Parathyroid adenoma (tissue), 2 donors: ENCODE data around the gene EP400.

Experiments
- H2AFZ ChIP-seq: fragments of 300-600 bp; sonication (generic); one replicate; pipeline ENCODE4 v1.7.0; 2017; ENCODE audit warnings: antibody characterized with exemption, mild to moderate bottlenecking
- H3K27ac ChIP-seq: fragments of 300-600 bp; sonication (generic); one replicate; pipeline ENCODE4 v1.7.0; 2017
- H3K27me3 ChIP-seq: fragments of 300-600 bp; sonication (generic); one replicate; pipeline ENCODE4 v1.7.0; 2017; ENCODE audit warnings: low read length; ENCODE audit not compliant: control insufficient read depth, insufficient read depth
- H3K36me3 ChIP-seq: fragments of 300-600 bp; sonication (generic); one replicate; pipeline ENCODE4 v1.7.0; 2017; ENCODE audit warnings: low read length; ENCODE audit not compliant: control insufficient read depth, insufficient read depth
- H3K4me1 ChIP-seq: fragments of 300-600 bp; sonication (generic); one replicate; pipeline ENCODE4 v1.7.0; 2017; ENCODE audit warnings: control low read depth
- H3K4me2 ChIP-seq: fragments of 300-600 bp; sonication (generic); one replicate; pipeline ENCODE4 v1.7.0; 2017; ENCODE audit warnings: low read length
- H3K4me3 ChIP-seq: fragments of 300-600 bp; sonication (generic); one replicate; pipeline ENCODE4 v1.7.0; 2017; ENCODE audit warnings: low read depth, low read length
- H3K79me2 ChIP-seq: fragments of 300-600 bp; sonication (generic); one replicate; pipeline ENCODE4 v1.7.0; 2017; ENCODE audit warnings: control low read depth
- H3K9ac ChIP-seq: fragments of 300-600 bp; sonication (generic); one replicate; pipeline ENCODE4 v1.7.0; 2017; ENCODE audit warnings: mild to moderate bottlenecking
- H3K9me3 ChIP-seq: fragments of 300-600 bp; sonication (generic); one replicate; pipeline ENCODE4 v1.7.0; 2017; ENCODE audit warnings: low read length; ENCODE audit not compliant: control insufficient read depth
- TF ChIP-seq, protein P1 (sequence below): fragments of 300-600 bp; sonication (generic); IDR thresholded peaks from one replicate; pipeline ENCODE4 v1.7.0; 2017; ENCODE audit warnings: antibody characterized with exemption, mild to moderate bottlenecking
- donor health status: primary hyperparathyroidism.

EP400 gene

DNA sequence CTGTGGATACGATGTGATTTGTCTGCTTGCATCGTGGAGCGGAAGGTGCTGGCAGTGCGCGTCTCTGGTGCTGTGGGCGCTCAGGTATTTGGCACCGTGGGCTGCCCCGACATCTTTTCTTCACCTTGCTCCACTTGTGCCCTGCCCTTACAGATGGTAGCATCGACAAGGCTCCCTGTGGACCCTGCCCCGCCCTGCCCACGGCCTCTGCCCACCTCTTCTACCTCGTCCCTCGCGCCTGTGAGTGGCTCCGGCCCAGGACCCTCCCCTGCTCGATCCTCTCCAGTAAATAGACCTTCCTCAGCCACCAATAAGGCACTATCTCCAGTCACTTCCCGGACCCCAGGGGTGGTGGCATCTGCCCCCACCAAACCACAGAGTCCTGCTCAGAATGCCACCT lies 36.6 kb downstream of the EP400 start:
- no peak overlapping the region for H3K4me3 ChIP-seq
- TF ChIP-seq, protein P1, sequence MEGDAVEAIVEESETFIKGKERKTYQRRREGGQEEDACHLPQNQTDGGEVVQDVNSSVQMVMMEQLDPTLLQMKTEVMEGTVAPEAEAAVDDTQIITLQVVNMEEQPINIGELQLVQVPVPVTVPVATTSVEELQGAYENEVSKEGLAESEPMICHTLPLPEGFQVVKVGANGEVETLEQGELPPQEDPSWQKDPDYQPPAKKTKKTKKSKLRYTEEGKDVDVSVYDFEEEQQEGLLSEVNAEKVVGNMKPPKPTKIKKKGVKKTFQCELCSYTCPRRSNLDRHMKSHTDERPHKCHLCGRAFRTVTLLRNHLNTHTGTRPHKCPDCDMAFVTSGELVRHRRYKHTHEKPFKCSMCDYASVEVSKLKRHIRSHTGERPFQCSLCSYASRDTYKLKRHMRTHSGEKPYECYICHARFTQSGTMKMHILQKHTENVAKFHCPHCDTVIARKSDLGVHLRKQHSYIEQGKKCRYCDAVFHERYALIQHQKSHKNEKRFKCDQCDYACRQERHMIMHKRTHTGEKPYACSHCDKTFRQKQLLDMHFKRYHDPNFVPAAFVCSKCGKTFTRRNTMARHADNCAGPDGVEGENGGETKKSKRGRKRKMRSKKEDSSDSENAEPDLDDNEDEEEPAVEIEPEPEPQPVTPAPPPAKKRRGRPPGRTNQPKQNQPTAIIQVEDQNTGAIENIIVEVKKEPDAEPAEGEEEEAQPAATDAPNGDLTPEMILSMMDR, result no peak
- no peaks in the 10 kb centered on the region for H3K4me1 ChIP-seq
- H3K79me2 ChIP-seq, result peaks cover 7% of the 10 kb centered on the region
- no peak overlapping the region for H3K4me2 ChIP-seq
- H3K27me3 ChIP-seq, result no peaks in the 10 kb centered on the region
- no peaks in the 10 kb centered on the region for H3K36me3 ChIP-seq
- no peaks in the 10 kb centered on the region for H3K9me3 ChIP-seq
- H3K9ac ChIP-seq, result no peak overlapping the region
- H3K27ac ChIP-seq, result no peak overlapping the region
- H2AFZ ChIP-seq, result no peak overlapping the region

DNA sequence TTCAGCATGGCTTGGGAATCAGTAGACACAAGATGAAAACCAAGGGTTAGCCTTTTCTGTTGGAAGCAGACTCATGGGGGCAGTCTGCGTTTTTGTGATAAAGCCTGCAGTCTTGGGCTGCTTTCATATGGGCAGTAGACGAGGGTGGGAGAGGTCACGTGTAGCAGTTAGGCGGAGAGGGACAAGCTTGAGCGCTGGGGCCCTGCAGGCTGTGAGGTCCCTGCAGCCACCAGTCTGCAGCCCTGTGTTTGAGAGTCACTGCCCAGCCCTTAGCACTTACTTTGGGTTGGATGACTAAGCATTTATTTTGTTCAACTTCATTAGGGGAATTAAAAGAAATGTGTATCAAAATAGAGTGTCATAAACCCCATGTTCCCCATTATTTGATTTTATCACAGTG lies 37.2 kb downstream of the EP400 start:
- Histone ChIP-seq H2AFZ (no peak overlapping the region), H3K36me3 (no peaks in the 10 kb centered on the region), H3K27ac (no peak overlapping the region), H3K27me3 (no peaks in the 10 kb centered on the region), H3K9me3 (no peaks in the 10 kb centered on the region), H3K79me2 (peaks cover 7% of the 10 kb centered on the region), H3K9ac (no peak overlapping the region), H3K4me3 (no peak overlapping the region), H3K4me1 (no peaks in the 10 kb centered on the region), H3K4me2 (no peak overlapping the region)
- TF ChIP-seq, protein P1, result no peak

DNA sequence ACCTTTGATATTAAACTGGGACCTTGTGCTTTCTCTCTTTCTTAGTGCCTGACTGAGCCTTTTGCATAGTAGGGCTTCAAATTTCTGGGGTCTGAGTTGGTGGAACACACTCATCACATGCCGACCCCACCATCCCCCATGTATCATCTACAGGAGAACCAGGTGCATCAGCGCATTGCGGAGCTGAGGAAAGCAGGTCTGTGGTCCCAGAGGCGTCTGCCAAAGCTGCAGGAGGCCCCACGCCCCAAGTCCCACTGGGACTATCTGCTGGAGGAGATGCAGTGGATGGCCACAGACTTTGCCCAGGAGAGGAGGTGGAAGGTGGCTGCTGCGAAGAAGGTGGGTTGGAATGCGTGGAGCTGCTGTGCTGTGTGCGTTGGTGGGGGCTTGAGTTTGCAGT lies 37.8 kb downstream of the EP400 start:
- no peaks in the 10 kb centered on the region for H3K9me3 ChIP-seq
- H3K4me3 ChIP-seq, result no peak overlapping the region
- no peaks in the 10 kb centered on the region for H3K27me3 ChIP-seq
- peaks cover 7% of the 10 kb centered on the region for H3K79me2 ChIP-seq
- H3K4me1 ChIP-seq, result no peaks in the 10 kb centered on the region
- TF ChIP-seq, protein P1, result no peak
- no peak overlapping the region for H3K9ac ChIP-seq
- H3K27ac ChIP-seq, result no peak overlapping the region
- H3K36me3 ChIP-seq, result no peaks in the 10 kb centered on the region
- H2AFZ ChIP-seq, result no peak overlapping the region
- no peak overlapping the region for H3K4me2 ChIP-seq

DNA sequence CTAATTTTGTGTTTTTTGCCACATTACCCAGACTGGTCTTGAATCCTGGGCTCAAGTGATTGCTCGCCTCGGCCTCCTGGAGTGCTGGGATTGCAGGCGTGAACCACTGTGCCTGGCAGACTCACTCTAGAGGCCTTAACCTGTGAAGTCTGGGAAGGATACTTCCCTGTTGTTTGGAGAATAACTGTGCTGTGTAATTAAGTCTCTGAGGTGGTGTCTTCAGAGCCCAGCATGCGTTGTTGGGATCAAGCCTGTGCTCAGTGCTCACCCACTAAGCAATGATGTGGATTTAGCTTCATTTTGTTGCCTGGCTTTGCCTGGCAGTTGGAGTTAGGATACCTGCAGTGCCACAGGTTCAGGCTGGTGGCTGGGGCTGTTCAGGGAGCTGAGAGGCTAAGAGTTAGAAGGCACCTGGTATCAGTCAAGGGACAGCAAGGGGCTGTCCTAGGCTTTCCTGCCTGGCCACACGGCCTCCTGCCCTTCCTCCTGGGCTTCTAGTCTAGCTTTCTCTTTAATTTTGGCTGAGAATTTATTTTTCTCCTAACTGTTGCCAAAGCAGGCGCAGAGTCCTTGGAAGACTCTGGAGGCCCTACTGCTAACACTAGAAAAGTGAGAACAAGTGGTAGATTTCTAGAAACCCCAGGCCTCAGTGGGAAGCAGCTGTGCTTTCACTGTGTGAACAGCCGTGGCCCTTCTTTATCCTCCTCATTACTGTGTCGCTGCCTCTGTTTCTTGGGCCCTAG lies 38.5 kb downstream of the EP400 start:
- Histone ChIP-seq H3K36me3 (no peaks in the 10 kb centered on the region), H3K79me2 (peaks cover 7% of the 10 kb centered on the region), H3K27me3 (no peaks in the 10 kb centered on the region), H3K4me2 (no peak overlapping the region), H3K9ac (no peak overlapping the region), H3K4me3 (no peak overlapping the region), H3K27ac (no peak overlapping the region), H3K4me1 (no peaks in the 10 kb centered on the region), H2AFZ (no peak overlapping the region), H3K9me3 (no peaks in the 10 kb centered on the region)
- TF ChIP-seq, protein P1, result no peak

DNA sequence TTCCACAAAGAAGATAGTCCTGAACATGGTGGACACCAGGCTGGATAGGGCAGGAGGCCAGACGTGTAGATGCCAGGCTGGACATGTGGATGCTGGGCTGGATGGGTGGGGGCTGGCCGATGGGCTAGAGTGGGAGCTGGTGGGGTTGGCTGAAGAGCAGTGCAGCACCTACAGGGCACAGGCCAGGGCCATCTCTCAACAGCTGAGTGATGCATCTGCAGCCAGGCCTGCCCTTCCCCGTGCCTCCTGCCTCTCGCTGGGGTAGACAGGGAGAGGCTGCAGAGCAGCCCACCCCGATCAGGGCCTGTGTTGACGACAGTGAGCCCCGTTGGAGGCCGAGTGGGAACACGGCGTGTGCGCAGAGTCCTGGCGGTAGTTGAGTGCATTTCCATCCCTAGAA lies 39.3 kb downstream of the EP400 start:
- Histone ChIP-seq H3K79me2 (peaks cover 6% of the 10 kb centered on the region), H3K27ac (no peak overlapping the region), H3K9me3 (no peaks in the 10 kb centered on the region), H2AFZ (no peak overlapping the region), H3K4me3 (no peak overlapping the region), H3K36me3 (no peaks in the 10 kb centered on the region), H3K9ac (no peak overlapping the region), H3K4me2 (no peak overlapping the region), H3K4me1 (no peaks in the 10 kb centered on the region), H3K27me3 (no peaks in the 10 kb centered on the region)
- TF ChIP-seq, protein P1, result no peak
